Measurements from ENCODE around the gene NMT2.

The NMT2 gene

GRCh38 chr10:15144788-15145187 lies 23.7 kb downstream of the NMT2 start:
- no peak for DNase-seq
- H3K36me3 ChIP-seq (replicated peaks; ENCODE audit: insufficient read depth, low read length): no peaks in the 10 kb centered on the region
- H3K79me2 ChIP-seq (ENCODE audit: low read length): 0 out of 2 replicates have a peak, but pooled peaks cover 10% of the 10 kb centered on the region
- H3K9ac ChIP-seq (ENCODE audit: low read length): no peak overlapping the region
- no peak overlapping the region for H2AFZ ChIP-seq (ENCODE audit: low read length)
- no peak overlapping the region for H3K27ac ChIP-seq (ENCODE audit: low read length)
- H3K4me1 ChIP-seq (ENCODE audit: low read length): no peaks in the 10 kb centered on the region
- no peak overlapping the region for H3K4me2 ChIP-seq (ENCODE audit: low read depth, low read length)
- no peaks in the 10 kb centered on the region for H3K9me3 ChIP-seq (replicated peaks; ENCODE audit: insufficient read depth, low read length)
- no peaks in the 10 kb centered on the region for H3F3A ChIP-seq (ENCODE audit: insufficient read depth, low read length)
- no peak for TF ChIP-seq CTCF (IDR thresholded peaks at IDR 0.05; ENCODE audit: low read length)
- H4K20me1 ChIP-seq (ENCODE audit: insufficient read depth, low read length): no peaks in the 10 kb centered on the region
- H3K27me3 ChIP-seq (replicated peaks; ENCODE audit: insufficient read depth, low read length): no peaks in the 10 kb centered on the region
- H3K4me3 ChIP-seq (ENCODE audit: low read length): no peak overlapping the region
- H3K9me2 ChIP-seq (replicated peaks; ENCODE audit: insufficient read depth, low read length): no peaks in the 10 kb centered on the region

GRCh38 chr10:15141136-15142054 lies 27.1 kb downstream of the NMT2 start:
- H3K79me2 ChIP-seq (ENCODE audit: low read length): 0 out of 2 replicates have a peak, but pooled peaks cover 3% of the 10 kb centered on the region
- no peak for TF ChIP-seq CTCF (IDR thresholded peaks at IDR 0.05; ENCODE audit: low read length)
- TF ChIP-seq EZH2phosphoT487 (IDR thresholded peaks at IDR 0.05; ENCODE audit: low read length): no peak
- no peak for TF ChIP-seq EZH2 (optimal IDR thresholded peaks at IDR 0.05; ENCODE audit: low read depth, low read length)
- no peak for DNase-seq

GRCh38 chr10:15140698-15141097 lies 27.8 kb downstream of the NMT2 start:
- H3F3A ChIP-seq (ENCODE audit: insufficient read depth, low read length): no peaks in the 10 kb centered on the region
- H4K20me1 ChIP-seq (ENCODE audit: insufficient read depth, low read length): no peaks in the 10 kb centered on the region
- no peak overlapping the region for H3K9ac ChIP-seq (ENCODE audit: low read length)
- H3K27ac ChIP-seq (ENCODE audit: low read length): no peak overlapping the region
- H2AFZ ChIP-seq (ENCODE audit: low read length): no peak overlapping the region
- TF ChIP-seq CTCF (IDR thresholded peaks at IDR 0.05; ENCODE audit: low read length) (no peak), EZH2phosphoT487 (IDR thresholded peaks at IDR 0.05; ENCODE audit: low read length) (no peak), EZH2 (optimal IDR thresholded peaks at IDR 0.05; ENCODE audit: low read depth, low read length) (no peak)
- H3K9me2 ChIP-seq (replicated peaks; ENCODE audit: insufficient read depth, low read length): no peaks in the 10 kb centered on the region
- H3K4me2 ChIP-seq (ENCODE audit: low read depth, low read length): no peak overlapping the region
- H3K36me3 ChIP-seq (replicated peaks; ENCODE audit: insufficient read depth, low read length): no peaks in the 10 kb centered on the region
- H3K79me2 ChIP-seq (ENCODE audit: low read length): 0 out of 2 replicates have a peak, but pooled peaks cover 3% of the 10 kb centered on the region
- H3K9me3 ChIP-seq (replicated peaks; ENCODE audit: insufficient read depth, low read length): no peaks in the 10 kb centered on the region
- no peak for DNase-seq
- H3K27me3 ChIP-seq (replicated peaks; ENCODE audit: insufficient read depth, low read length): no peaks in the 10 kb centered on the region
- no peak overlapping the region for H3K4me3 ChIP-seq (ENCODE audit: low read length)
- no peaks in the 10 kb centered on the region for H3K4me1 ChIP-seq (ENCODE audit: low read length)

More at GRCh38 chr10:15141136-15142054, 27.1 kb downstream of the NMT2 start:
- H3K27me3 ChIP-seq (replicated peaks; ENCODE audit: insufficient read depth, low read length): no peaks in the 10 kb centered on the region
- H4K20me1 ChIP-seq (ENCODE audit: insufficient read depth, low read length): no peaks in the 10 kb centered on the region
- H3F3A ChIP-seq (ENCODE audit: insufficient read depth, low read length): no peaks in the 10 kb centered on the region
- no peak overlapping the region for H2AFZ ChIP-seq (ENCODE audit: low read length)
- no peaks in the 10 kb centered on the region for H3K4me1 ChIP-seq (ENCODE audit: low read length)
- no peak overlapping the region for H3K9ac ChIP-seq (ENCODE audit: low read length)
- no peak overlapping the region for H3K27ac ChIP-seq (ENCODE audit: low read length)
- no peaks in the 10 kb centered on the region for H3K9me3 ChIP-seq (replicated peaks; ENCODE audit: insufficient read depth, low read length)
- no peaks in the 10 kb centered on the region for H3K36me3 ChIP-seq (replicated peaks; ENCODE audit: insufficient read depth, low read length)
- no peaks in the 10 kb centered on the region for H3K9me2 ChIP-seq (replicated peaks; ENCODE audit: insufficient read depth, low read length)
- no peak overlapping the region for H3K4me3 ChIP-seq (ENCODE audit: low read length)
- H3K4me2 ChIP-seq (ENCODE audit: low read depth, low read length): no peak overlapping the region

Data from MM.1S (cell line).